Inflammatory macrophage (primary cell): Measurements from ENCODE around the gene LCN2.
"Not testable (repeated sequence)": the region's sequence is repeated elsewhere in the genome, so short reads cannot be mapped to it uniquely, and the experiment has no call there.

Source experiments
- DNase-seq, 2 donors: peaks; one replicate each; pipeline ENCODE4 v3.0.0-alpha.2; 2020 to 2022

LCN2 gene

DNA sequence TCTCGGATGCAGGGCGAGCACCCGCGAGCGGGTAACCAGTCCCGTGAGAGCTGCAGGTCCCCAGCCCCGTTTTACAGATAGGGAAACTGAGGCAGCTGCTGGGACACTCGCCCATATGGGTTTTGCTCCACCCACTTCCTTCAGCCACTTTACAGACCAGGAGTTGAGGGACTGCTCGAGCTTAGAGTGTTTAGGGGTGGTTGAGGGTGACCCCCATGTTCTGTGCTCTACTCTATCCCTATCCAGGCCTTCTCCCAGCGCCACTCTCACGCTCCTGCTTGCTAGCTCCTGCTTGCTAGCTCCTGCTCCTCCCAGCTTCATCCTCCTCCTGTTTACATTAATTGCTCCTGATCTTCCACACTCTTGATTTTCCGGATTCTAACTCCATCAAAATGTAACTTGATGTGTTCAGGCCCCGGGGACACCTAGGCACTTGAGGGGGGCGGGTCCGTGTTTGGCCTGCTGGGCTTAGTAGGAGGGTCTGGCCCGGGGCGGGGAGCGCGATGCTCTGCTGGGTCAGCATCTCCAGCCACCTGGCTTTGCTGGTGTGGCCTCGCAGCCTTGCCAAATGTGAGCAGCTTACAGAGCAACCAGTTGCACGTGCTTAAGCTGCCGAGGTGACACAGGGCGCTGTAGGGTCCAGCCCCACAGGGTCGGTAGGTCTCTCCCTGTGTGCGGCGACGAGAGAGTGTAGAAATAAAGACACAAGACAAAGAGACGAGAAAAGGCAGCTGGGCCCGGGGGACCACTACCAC lies 20.2 kb upstream of the LCN2 start:
- no peak for DNase-seq

- DNase-seq = not testable (repeated sequence)
Observed at GRCh38 chr9:128129976-128130590, 19.2 kb upstream of the LCN2 start.

- DNase-seq = not testable (repeated sequence)
Observed at GRCh38 chr9:128130651-128131050, 18.6 kb upstream of the LCN2 start.

- not testable (repeated sequence) for DNase-seq
Observed at GRCh38 chr9:128131346-128131745, 17.9 kb upstream of the LCN2 start.

DNA sequence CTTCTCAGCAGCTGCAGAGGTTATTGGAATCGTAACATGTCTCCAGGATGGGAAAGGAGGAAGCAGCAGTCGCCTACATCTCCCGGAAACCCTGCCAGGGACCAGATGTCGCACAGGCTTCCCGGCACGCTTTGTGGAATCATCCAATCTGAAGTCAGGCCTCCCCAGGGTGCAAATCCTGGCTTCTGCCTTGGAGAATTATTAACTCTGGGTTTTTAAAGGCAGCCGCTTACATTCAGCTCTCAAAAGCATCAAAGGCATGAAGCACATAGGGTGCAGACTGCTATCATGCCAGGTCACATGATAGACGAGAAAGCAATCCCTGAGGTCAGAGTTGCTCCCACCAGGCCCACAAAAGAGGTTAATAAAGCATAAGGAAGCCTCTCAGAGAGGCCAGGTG lies 17.1 kb upstream of the LCN2 start:
- DNase-seq = peak in 1 of 2 donors; percentile 8

GRCh38 chr9:128135561-128135960 lies 13.7 kb upstream of the LCN2 start:
- DNase-seq = not testable (repeated sequence)

DNA sequence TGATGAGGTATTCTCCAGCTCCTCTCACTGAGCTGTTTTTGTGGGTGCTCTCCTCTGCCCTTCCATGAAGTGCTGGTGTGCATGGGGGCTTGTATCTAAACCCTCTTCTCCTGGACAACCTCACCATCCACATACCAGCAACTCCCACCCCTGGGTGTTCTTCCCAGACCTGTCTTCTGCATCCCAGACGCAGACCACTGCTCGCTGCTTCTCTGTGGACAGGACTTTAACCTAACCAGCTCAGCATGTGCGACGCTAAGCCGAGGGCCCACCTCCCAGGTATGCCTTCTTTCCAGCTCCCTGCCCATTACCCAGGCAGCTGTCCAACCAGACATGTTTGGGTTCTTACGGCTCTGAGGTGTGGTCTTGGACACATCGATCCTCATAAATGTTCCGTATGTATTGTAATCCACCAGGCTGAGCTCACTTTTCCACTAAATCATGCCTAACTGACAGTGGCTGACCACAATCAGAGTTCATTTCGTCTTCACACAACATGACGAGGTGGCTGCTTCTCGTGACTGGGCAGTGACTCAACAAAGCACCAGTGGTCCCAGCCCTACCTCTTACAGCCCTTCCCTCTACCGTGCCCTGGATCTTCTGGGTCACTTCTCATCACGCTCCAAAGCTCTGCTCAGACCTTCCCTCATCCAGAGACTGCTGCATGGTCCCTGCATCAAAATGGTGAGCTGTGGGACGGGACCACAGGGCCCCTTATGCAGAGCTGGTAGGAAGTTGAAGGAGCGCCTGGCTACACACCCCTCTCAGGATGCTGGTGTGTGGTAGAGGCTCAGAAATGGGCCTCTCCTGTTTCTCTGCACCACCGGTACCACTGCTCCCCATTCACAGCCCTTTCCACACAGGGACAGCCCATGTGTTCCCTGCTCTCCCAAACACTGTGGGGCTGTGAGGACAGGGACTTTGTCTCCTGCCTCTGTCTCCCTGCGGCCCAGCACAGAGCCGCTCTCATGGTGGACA lies 12.1 kb upstream of the LCN2 start:
- no peak for DNase-seq

- no peak for DNase-seq
Observed at GRCh38 chr9:128138001-128138400, 11.3 kb upstream of the LCN2 start.

GRCh38 chr9:128139621-128140020 lies 9.6 kb upstream of the LCN2 start:
- no peak for DNase-seq

DNA sequence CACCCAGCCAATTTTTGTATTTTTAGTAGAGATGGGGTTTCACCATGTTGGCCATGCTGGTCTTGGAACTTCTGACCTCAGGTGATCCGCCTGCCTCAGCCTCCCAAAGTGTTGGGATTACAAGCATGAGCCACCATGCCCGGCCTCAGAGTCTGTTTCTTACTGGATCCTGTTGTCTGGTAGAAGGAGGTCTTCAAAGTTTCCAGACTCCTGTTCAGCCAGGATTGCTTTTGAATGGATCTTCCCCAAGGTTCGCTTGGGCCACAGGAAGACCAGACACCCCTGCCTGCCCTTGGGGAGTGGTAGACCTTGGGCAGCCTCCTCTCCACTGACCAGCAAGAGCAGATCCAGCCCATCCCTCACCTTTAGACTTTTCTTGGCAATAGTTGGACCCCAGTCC lies 7.6 kb upstream of the LCN2 start:
- DNase-seq = no peak

DNA sequence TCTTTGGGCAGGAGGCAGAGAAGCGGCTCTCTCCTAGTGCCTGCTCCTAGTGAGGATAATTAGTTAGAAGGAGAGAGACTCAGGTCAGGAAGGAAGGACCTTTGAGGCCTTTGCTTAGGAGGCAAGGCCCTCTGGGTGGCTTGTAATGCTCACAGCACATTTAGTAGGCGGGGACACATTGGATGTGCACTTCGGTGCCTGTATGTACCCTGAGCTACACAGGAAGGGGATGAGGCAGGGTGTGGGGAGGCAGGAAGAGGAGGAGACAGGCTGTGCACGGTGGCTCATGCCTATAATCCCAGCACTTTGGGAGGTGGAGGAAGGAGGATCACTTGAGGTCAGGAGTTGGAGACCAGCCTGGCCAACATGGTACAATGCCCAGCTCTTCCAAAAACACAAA lies 7.2 kb upstream of the LCN2 start:
- no peak for DNase-seq

- DNase-seq = no peak
Observed at GRCh38 chr9:128142596-128142995, 6.7 kb upstream of the LCN2 start.

DNA sequence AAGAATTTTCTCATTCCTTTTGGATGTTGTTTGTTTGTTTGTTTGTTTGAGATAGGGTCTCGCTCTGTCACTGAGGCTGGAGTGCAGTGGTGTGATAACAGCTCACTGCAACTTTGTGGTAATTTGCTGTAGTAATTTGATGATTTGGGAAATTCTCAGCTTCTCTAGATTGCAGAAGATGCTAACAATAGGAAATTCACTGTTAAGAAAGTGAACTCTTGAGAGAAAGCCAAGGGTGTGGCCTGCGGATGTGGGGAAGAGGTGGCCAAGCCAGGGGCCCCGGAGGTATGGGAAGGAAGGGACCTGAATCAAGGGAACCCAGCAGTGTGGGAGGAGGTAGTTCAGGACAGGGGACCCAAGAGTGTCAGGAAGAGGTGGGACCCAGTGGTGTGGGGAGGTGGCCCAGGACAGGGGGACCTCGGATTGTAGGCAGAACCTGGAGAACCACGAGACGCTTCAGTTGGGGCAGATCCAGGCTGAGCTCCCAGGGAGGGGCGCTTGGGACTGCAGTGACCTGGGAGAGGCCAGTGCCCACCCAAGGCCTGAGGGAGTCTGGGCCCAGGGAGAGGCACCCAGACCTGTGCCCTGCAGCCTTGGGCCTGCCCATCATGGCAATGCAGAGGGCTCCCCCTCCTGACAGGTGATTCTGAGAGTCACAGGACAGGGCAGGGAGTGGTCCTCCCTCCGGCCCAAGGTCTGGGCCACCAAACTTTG lies 5.6 kb upstream of the LCN2 start:
- DNase-seq = peak in 1 of 2 donors; percentile 9

DNA sequence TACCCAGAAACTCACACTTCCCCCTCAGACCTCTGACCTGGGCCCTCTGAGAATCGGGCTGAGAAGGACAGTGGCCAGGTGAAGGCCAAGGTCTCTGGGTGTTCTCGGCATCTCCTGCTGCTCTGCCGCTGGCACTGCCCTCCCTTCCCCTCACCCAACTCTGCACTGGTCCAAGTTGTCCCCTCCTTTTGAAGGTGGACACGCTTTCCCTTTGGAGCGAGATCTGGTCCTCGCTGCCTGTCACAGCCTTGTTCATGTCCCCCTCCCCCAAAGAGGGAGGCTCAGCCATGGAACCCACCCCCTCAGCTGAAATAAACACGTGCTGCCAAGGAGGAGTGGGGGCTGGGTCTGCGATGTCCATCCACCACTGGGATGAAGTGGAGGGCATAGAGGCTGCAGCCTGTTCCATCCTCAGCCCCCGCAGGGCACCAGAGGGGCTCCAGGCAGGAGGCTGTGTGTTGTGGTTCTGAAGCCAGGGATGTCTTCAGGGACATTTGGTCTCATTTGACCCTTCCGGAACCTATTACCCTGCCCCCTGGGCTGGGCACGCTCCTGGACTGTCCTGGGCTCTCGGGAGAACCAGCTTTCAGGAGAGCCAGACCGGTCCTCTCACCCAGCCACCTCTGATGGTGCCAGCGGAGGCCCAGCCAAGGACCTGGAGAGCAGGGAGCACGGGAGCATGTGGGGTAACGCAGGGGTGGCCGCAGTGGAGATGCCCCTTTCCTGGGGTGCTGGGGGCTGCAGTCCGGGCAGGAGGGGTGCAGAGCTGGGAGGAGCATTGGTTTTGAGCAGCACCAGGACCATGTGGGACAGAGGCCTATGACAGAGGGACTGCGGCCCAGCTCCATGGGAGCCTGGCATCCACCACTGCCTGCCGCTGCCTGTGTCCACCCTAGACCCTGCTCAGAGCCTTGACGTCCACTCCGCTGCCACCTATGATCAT lies 4.7 kb upstream of the LCN2 start:
- no peak for DNase-seq

- no peak for DNase-seq
Observed at GRCh38 chr9:128145536-128145935, 3.7 kb upstream of the LCN2 start.

DNA sequence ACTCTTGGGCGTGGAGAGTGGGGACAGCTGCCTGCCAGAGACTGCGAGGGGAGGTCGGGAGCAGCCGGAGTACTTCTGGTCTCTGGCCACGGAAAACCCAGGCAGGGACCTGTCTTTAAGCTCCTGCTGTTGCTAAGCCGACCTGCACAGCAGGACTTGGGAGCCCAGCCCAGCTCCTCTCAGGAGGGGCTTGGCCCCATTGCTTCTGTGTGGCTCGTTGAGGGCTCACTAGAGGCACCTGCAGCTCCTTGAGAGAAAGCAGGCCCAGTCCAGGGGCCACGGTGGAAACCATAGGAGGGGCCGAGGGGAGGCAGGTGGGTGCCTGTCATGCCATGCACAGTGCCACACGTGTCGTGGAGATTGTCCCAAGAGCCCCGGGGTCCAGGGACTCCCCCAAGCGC lies 3.3 kb upstream of the LCN2 start:
- no peak for DNase-seq

GRCh38 chr9:128146591-128147120 lies 2.6 kb upstream of the LCN2 start:
- DNase-seq = no peak

DNA sequence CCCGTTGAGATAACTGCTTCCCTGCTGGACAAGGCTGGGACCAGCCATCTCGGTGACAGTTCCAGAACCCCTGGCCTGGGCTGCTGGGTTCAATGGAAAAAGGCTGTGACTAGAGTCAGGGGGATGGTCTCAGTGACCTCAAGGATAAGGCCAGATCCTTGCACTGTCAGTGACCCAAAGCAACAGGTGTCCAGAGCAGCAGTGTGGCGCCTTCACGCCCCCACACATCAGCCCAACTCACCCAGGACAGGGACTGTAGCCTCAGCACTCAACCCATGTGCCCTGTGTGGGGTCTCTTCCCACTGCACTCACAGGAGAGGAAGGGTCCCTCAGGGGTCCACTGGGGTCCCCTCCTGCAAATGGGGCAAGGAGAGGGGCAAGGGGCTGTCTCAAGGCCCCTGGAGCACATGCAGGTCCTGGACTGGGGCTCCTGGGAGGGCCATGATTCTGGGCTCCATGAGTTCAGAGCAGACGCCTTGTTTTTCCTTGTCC lies 698 bp upstream of the LCN2 start:
- DNase-seq = no peak

GRCh38 chr9:128149951-128150593 lies 819 bp downstream of the LCN2 start:
- DNase-seq = no peak

GRCh38 chr9:128150594-128151308 lies 1.5 kb downstream of the LCN2 start:
- DNase-seq = no peak
